ENCODE data around the gene LCE4A.

The LCE4A gene

GRCh38 chr1:152699746-152700145 is 8.2 kb upstream of the LCE4A start:
- Histone ChIP-seq H3K79me2 (ENCODE audit: control insufficient read depth, low read length) (no peaks in the 10 kb centered on the region), H3K36me3 (ENCODE audit: control insufficient read depth, low read length) (no peaks in the 10 kb centered on the region), H3K27me3 (ENCODE audit: control insufficient read depth, low read length) (no peaks in the 10 kb centered on the region), H4K20me1 (ENCODE audit: control insufficient read depth, insufficient read depth, low read depth, low read length) (no peaks in the 10 kb centered on the region), H3K27ac (ENCODE audit: low read depth, low read length) (no peak overlapping the region), H3K4me3 (ENCODE audit: low read length) (no peak overlapping the region), H3K4me2 (ENCODE audit: low read length) (no peak overlapping the region), H3K4me1 (ENCODE audit: control insufficient read depth, low read length) (no peaks in the 10 kb centered on the region), H3K9me3 (ENCODE audit: control insufficient read depth, insufficient read depth, low read length) (no peaks in the 10 kb centered on the region), H3K9me2 (replicated peaks; ENCODE audit: control insufficient read depth, low read length) (no peaks in the 10 kb centered on the region), H3F3A (ENCODE audit: control insufficient read depth, insufficient read depth) (no peaks in the 10 kb centered on the region)
- no peak for TF ChIP-seq EZH2phosphoT487 (IDR thresholded peaks at IDR 0.05; ENCODE audit: borderline replicate concordance, low read length)
- TF ChIP-seq CTCF (IDR thresholded peaks at IDR 0.05; ENCODE audit: low read depth, low read length, poor library complexity, severe bottlenecking): no peak

GRCh38 chr1:152718238-152718637 is 10.3 kb downstream of the LCE4A start:
- Histone ChIP-seq H3K4me1 (ENCODE audit: control insufficient read depth, low read length) (no peaks in the 10 kb centered on the region), H3K4me2 (ENCODE audit: low read length) (no peak overlapping the region), H3K9me3 (ENCODE audit: control insufficient read depth, insufficient read depth, low read length) (no peaks in the 10 kb centered on the region), H3F3A (ENCODE audit: control insufficient read depth, insufficient read depth) (no peaks in the 10 kb centered on the region), H3K36me3 (ENCODE audit: control insufficient read depth, low read length) (no peaks in the 10 kb centered on the region), H3K4me3 (ENCODE audit: low read length) (no peak overlapping the region), H3K9me2 (replicated peaks; ENCODE audit: control insufficient read depth, low read length) (no peaks in the 10 kb centered on the region), H3K79me2 (ENCODE audit: control insufficient read depth, low read length) (no peaks in the 10 kb centered on the region), H4K20me1 (ENCODE audit: control insufficient read depth, insufficient read depth, low read depth, low read length) (no peaks in the 10 kb centered on the region), H3K27me3 (ENCODE audit: control insufficient read depth, low read length) (0 out of 2 replicates have a peak, but pooled peaks cover 4% of the 10 kb centered on the region), H3K27ac (ENCODE audit: low read depth, low read length) (no peak overlapping the region)
- TF ChIP-seq CTCF (IDR thresholded peaks at IDR 0.05; ENCODE audit: low read depth, low read length, poor library complexity, severe bottlenecking): no peak
- no peak for TF ChIP-seq EZH2phosphoT487 (IDR thresholded peaks at IDR 0.05; ENCODE audit: borderline replicate concordance, low read length)

- no peak for TF ChIP-seq EZH2phosphoT487 (IDR thresholded peaks at IDR 0.05; ENCODE audit: borderline replicate concordance, low read length)
- no peak for TF ChIP-seq CTCF (IDR thresholded peaks at IDR 0.05; ENCODE audit: low read depth, low read length, poor library complexity, severe bottlenecking)
- H3K4me3 ChIP-seq (ENCODE audit: low read length): no peak overlapping the region
- H3F3A ChIP-seq (ENCODE audit: control insufficient read depth, insufficient read depth): no peaks in the 10 kb centered on the region
- no peaks in the 10 kb centered on the region for H3K9me3 ChIP-seq (ENCODE audit: control insufficient read depth, insufficient read depth, low read length)
- H3K4me2 ChIP-seq (ENCODE audit: low read length): no peak overlapping the region
- no peaks in the 10 kb centered on the region for H3K4me1 ChIP-seq (ENCODE audit: control insufficient read depth, low read length)
- no peaks in the 10 kb centered on the region for H3K9me2 ChIP-seq (replicated peaks; ENCODE audit: control insufficient read depth, low read length)
- H3K36me3 ChIP-seq (ENCODE audit: control insufficient read depth, low read length): no peaks in the 10 kb centered on the region
- no peaks in the 10 kb centered on the region for H3K79me2 ChIP-seq (ENCODE audit: control insufficient read depth, low read length)
- H3K27me3 ChIP-seq (ENCODE audit: control insufficient read depth, low read length): 0 out of 2 replicates have a peak, but pooled peaks cover 4% of the 10 kb centered on the region
- H4K20me1 ChIP-seq (ENCODE audit: control insufficient read depth, insufficient read depth, low read depth, low read length): no peaks in the 10 kb centered on the region
- no peak overlapping the region for H3K27ac ChIP-seq (ENCODE audit: low read depth, low read length)
Measured at GRCh38 chr1:152725261-152725660, 17.3 kb downstream of the LCE4A start.

- H3K27ac ChIP-seq (ENCODE audit: low read depth, low read length): no peak overlapping the region
- H3K4me1 ChIP-seq (ENCODE audit: control insufficient read depth, low read length): no peaks in the 10 kb centered on the region
- H3K9me3 ChIP-seq (ENCODE audit: control insufficient read depth, insufficient read depth, low read length): no peaks in the 10 kb centered on the region
- no peaks in the 10 kb centered on the region for H3K79me2 ChIP-seq (ENCODE audit: control insufficient read depth, low read length)
- H3K9me2 ChIP-seq (replicated peaks; ENCODE audit: control insufficient read depth, low read length): no peaks in the 10 kb centered on the region
- no peaks in the 10 kb centered on the region for H3K36me3 ChIP-seq (ENCODE audit: control insufficient read depth, low read length)
- H3K4me3 ChIP-seq (ENCODE audit: low read length): no peak overlapping the region
- no peaks in the 10 kb centered on the region for H3K27me3 ChIP-seq (ENCODE audit: control insufficient read depth, low read length)
- no peaks in the 10 kb centered on the region for H3F3A ChIP-seq (ENCODE audit: control insufficient read depth, insufficient read depth)
- no peak overlapping the region for H3K4me2 ChIP-seq (ENCODE audit: low read length)
- H4K20me1 ChIP-seq (ENCODE audit: control insufficient read depth, insufficient read depth, low read depth, low read length): no peaks in the 10 kb centered on the region
- TF ChIP-seq EZH2phosphoT487 (IDR thresholded peaks at IDR 0.05; ENCODE audit: borderline replicate concordance, low read length): no peak
- TF ChIP-seq CTCF (IDR thresholded peaks at IDR 0.05; ENCODE audit: low read depth, low read length, poor library complexity, severe bottlenecking): no peak
Measured at GRCh38 chr1:152728986-152729385, 21.0 kb downstream of the LCE4A start.

All from DOHH2 (cell line).